ENCODE measurements around the gene MYO15A.

The MYO15A gene

GRCh38 chr17:18108401-18109312, at the start of gene MYO15A:
MYO15A (plus strand) TSS chr17:18108756; CDS start chr17:18118801, 10,045 bp downstream.
- DNase-seq, result no peak

- DNase-seq, result no peak
Measured at GRCh38 chr17:18059283-18059682, 49.3 kb upstream of the MYO15A start.

GRCh38 chr17:18064053-18064452, 44.5 kb upstream of the MYO15A start:
- DNase-seq, result no peak

GRCh38 chr17:18065546-18065945, 43.0 kb upstream of the MYO15A start:
- no peak for DNase-seq

- no peak for DNase-seq
Measured at GRCh38 chr17:18066866-18067265, 41.7 kb upstream of the MYO15A start.

GRCh38 chr17:18069101-18069500, 39.5 kb upstream of the MYO15A start:
- no peak for DNase-seq

GRCh38 chr17:18070861-18071340, 37.7 kb upstream of the MYO15A start:
- no peak for DNase-seq

DNA sequence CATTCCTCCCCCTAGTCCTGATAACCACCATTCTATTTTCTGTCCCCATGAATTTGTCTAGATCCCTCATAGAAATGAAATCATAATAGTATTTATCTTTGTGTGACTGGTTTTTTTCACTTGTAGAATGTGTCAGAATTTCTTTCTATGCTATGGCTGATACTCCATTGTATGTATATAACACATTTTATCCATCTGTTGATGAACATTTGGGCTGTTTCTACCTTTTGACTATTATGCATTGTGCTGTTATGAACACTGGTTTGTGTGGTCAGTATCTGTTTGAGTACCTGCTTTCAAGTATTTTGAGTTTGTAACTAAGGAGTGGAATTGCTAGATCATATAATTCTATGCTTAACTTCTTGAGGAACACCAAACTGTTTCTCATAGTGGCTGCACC, 36.8 kb upstream of the MYO15A start:
- no peak for DNase-seq

DNA sequence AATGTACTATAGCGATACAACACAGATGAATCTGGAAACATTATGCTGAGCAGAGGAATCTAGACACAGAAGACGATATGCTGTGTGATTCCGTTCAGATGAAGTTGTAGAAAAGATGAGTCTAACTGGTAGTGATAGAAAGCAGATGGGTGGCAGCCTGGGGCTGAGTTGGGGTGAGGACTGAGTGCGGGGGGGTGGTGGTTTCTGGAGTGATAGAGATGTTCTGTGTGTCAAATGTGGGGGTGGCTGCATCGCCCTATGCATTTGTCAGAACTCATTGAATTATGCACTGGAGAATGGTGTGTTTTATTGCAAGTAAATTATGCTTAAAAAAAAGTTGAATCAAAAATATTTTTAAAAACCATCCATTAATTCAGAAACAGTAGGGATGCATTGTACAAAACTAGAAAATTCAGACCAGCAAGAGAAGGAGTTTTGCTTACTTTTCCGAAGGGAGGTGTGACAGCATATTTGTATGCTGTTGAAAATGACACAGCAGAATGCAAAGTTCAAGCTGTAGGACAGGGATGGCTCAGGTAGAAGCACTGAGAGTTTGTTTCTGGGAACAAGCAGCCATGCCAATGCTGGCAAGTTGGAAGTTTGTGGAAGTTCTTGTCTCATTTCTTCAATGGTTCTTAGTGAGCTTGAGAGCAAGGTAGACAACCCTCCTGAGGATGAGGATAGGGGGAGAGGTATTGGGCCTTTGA, 33.8 kb upstream of the MYO15A start:
- no peak for DNase-seq

DNA sequence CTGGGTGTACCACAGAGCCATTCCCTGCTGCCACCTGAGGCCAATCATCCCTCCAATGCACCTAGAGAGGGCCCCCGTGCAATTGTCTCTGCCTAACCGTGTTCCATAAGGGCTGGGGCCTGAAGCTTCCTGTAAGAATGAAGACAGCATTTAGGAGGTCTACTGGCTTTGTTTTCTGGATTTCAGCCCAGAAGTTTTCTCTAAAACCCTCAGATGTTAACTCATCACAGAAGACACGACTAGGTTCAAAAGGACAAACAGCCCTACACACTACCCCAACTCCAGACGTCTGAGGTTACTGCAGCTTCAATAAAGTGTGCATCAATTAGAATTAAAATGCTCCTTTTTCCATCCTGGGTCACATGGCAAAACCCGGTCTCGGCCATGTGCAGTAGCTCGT, 31.6 kb upstream of the MYO15A start:
- no peak for DNase-seq

GRCh38 chr17:18079543-18079942, 29.0 kb upstream of the MYO15A start:
- no peak for DNase-seq

DNA sequence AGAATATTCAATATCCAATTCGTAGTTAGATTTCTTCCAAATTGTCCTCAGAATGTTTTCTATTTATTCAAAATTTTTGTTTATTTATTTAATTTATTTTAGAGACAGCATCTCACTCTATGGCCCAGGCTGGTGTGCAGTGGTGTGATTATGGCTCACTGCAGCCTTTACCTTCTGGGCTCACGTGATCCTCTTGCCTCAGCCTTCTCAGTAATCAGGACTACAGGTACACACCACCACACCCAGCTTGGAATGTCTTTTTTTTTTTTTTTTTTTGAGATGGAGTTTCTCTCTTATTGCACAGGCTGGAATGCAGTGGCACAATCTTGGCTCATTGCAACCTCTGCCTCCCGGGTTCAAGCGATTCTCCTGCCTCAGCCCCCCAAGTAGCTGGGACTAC, 24.3 kb upstream of the MYO15A start:
- DNase-seq, result no peak

- DNase-seq, result peak; percentile 92
Measured at GRCh38 chr17:18087610-18088491, 20.7 kb upstream of the MYO15A start, which contains the start of gene DRG2. DRG2 (plus strand) TSS chr17:18087948; CDS start chr17:18088024, 76 bp downstream.

DNA sequence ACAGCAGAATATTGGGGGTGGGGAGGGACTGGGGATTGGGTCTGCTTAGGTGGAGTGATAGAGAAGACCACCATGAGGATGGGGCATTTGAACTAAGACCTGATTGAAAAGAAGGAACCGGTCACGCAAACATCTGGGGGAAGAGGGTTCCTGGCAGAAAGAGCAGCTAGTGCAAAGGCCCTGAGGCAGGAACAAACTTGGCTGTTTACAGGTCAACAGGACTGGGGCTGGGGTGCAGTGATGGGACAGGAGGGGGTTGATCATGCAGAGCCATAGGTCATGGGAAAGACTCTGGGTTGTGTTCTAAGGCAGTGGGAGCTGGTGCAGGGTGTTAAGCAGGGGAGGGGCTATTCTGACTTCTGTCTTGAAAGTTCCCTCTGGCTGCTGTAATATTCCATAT, 18.9 kb upstream of the MYO15A start:
- DNase-seq, result no peak

DNA sequence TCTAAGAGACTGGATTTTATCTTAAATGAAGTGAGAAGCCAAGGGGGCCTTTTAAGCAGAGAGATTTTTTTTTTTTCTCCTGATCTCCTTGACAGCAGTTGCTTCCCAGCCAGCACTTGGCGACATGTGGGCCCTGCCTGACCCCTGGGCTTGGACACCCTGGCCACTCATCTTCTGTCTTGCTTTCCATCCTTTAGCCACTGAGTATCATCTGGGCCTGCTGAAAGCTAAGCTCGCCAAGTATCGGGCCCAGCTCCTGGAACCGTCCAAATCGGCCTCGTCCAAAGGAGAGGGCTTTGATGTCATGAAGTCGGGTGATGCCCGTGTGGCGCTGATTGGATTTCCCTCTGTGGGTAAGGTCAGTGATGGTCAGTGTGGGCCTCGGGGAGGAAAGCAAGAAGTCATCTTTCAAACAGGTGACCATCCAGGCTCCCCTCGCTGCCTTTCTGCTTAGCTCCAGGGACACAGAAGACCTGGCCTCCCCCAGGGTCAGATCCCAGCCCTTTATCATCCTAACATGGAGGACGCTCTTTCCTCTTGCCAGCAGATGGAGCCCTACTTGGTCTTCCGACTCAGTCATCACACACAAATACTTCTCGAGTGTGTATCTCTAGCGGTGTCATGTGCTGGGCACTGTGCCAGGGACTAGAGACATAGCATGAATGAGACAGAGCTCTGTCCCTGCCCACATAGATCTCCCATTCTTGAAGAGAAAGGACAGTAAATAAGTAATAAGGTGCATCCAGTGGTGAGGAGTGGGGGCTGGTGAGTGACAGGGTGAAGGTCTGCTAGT, 14.7 kb upstream of the MYO15A start:
- DNase-seq, result no peak

DNA sequence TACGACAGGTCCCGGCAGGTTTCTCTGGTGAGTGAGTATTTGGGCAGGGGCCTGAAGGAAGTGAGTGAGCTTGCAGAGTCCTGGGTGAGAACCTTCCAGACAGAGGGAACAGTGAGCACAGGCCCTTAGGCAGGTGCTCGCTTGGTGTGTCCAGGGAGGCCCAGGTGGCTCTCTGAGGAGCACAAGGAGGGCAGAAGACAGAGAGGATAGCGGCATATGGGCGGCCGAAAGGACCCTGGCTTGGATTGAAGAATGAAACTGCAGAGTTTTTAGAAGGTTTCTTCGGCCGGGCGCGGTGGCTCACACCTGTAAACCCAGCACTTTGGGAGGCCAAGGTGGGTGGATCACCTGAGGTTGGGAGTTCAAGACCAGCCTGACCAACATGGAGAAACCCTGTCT, 14.1 kb upstream of the MYO15A start:
- no peak for DNase-seq

GRCh38 chr17:18099516-18099915, 9.0 kb upstream of the MYO15A start:
- DNase-seq, result no peak

DNA sequence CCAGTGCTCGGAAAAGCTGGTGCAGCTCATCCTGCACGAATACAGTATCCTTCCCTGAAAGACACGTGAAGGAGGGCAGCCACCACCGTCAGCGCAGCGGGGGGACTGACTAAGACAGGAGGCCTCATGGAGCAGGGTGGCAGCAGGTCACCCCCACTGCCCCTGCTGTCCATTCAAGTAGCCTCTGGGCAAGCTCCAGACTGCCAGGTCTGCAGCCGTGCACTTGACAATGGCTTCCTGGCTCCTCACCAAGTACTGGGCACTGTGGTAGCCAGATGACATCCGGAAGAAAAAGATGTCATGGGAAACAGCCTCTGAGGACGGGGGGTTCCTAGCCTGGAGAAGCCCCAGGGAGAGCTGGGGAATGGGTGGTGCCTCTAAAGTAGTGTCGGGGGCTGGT, 7.9 kb upstream of the MYO15A start:
- DNase-seq, result no peak

GRCh38 chr17:18101828-18102227, 6.7 kb upstream of the MYO15A start:
- DNase-seq, result no peak

DNA sequence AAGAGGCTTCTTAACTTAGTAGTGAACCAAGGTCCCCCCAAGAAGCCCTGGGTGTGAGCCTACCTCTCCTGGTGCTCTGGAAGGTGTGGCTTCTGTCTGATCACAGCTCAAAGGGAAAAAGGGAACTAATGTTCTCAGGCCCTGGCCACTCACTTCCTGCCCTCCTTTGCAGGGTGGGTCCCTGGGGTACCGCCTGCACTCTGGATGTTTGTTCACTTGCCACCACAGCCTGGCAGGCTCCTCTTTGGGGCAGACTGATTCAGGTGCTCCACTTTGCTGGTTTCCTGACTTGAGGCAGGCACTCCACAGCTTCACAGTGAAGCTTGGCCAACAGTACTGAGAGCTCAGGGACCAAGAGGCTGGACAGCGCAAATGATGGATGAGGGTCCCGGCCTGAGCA, 5.9 kb upstream of the MYO15A start:
- DNase-seq, result no peak

DNA sequence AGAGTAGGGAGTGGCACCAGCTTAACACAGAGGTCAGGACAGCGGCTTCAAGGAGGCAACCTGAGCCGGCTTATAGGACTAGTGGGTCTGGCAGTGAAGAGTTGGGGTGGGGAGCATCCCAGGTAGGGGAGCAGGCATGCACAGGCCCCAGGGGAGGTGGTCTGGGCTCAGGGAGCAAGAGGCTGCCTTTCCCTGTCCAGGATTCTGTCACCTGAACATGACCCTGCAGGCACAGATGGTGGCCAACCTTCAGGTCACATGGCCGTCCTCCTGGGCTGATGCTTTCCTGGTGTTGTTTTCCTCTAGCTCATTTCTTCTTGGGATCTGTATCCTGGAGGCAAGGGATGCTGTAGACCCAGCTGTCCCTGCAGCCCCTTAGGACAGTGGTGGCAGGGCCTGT, 3.5 kb upstream of the MYO15A start:
- DNase-seq, result no peak

DNA sequence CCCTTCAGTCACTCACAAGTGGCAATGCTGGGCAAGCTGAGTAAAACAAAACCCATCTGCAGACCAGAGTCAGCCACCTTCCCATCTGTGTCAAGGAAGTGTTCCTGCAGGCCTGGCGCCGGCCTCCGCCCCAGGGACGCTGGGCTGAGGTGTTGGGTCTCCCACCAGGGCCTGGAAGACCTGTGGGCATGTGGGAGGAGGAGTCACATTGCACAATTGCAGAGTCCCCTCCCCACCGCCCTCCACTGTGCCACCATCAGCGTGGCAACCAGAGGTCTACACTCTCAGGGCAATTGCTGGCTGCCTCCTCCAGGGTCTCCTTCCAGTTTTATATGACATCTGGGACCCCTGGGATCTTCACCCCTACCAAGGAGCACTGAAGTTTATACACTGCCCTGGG, 3.0 kb upstream of the MYO15A start:
- no peak for DNase-seq
